Transverse colon (tissue), 4 donors: ENCODE data around the gene BCO1. TPM values are rescaled to one million over a fixed set of nuclear protein-coding genes. Genes with fewer than 3 reads are reported as not detected.

ENCODE experiments used
- DNase-seq: peaks from one replicate; pipeline ENCODE4 v3.0.0-alpha.2; 2019
- H3K27ac ChIP-seq, 4 donors: fragments of 200-600 bp; sonication (generic); 2 replicates each; pipeline ENCODE4 v1.5.1; 2016 to 2018; ENCODE audit warnings: inconsistent platforms in 4 of 4
- H3K27me3 ChIP-seq: fragments of 200-600 bp; sonication (generic); 2 replicates; pipeline ENCODE4 v1.5.1; 2017; ENCODE audit warnings: inconsistent platforms
- H3K36me3 ChIP-seq, 4 donors: fragments of 200-600 bp; sonication (generic); 2 replicates each; pipeline ENCODE4 v1.5.1; 2017 to 2019; ENCODE audit warnings: inconsistent platforms in 4 of 4
- H3K4me1 ChIP-seq, 4 donors: fragments of 200-600 bp; sonication (generic); 2 replicates each; pipeline ENCODE4 v1.5.1; 2017 to 2020; ENCODE audit warnings: inconsistent platforms in 4 of 4
- H3K4me3 ChIP-seq, 4 donors: fragments of 200-600 bp; sonication (generic); 1 replicate in 1 of 4; 2 replicates in 3 of 4; pipeline versions ENCODE4 v1.5.1 to v1.6.1; 2017 to 2019; ENCODE audit warnings: inconsistent platforms in 4 of 4
- H3K9me3 ChIP-seq, 2 donors: fragments of 200-600 bp; sonication (generic); 2 replicates each; pipeline ENCODE4 v1.5.1; 2017 to 2019; ENCODE audit warnings: inconsistent platforms in 2 of 2
- CTCF ChIP-seq, 5 experiments: fragments of 200-600 bp in 3 of 5; fragments of 450-650 bp in 2 of 5; sonication (generic) in 3 of 5; IDR thresholded peaks; 1 replicate in 2 of 5; 2 replicates in 3 of 5; pipeline ENCODE4 v1.5.1; 2016 to 2017; ENCODE audit warnings: antibody characterized with exemption in 5 of 5, inconsistent platforms in 3 of 5, mild to moderate bottlenecking in 2 of 5, moderate library complexity in 1 of 5
- EP300 ChIP-seq: sonication (generic); formaldehyde crosslinking; IDR thresholded peaks from one replicate; pipeline ENCODE4 v1.6.1; 2017; ENCODE audit warnings: antibody characterized with exemption, low read depth
- POLR2A ChIP-seq: fragments of 450-650 bp; IDR thresholded peaks from one replicate; pipeline ENCODE4 v1.6.1; 2016; ENCODE audit warnings: antibody characterized with exemption, mild to moderate bottlenecking, moderate library complexity
- POLR2AphosphoS5 ChIP-seq, 3 donors: sonication (generic); formaldehyde crosslinking; IDR thresholded peaks; one replicate each; pipeline ENCODE4 v1.6.1; 2016; ENCODE audit warnings: antibody characterized with exemption in 3 of 3
- WGBS, 2 donors: methylation state at CpG; one replicate each; pipeline ENCODE4 v1.1.5; 2018; ENCODE audit warnings: low coverage in 1 of 2; 5-methylcytosine and 5-hydroxymethylcytosine counted together
- in situ Hi-C, 4 donors: fragments of 200-750 bp; cut with MboI; loops; one replicate each; pipeline versions ENCODE4 v1.15.0 to v1.15.1; 2017; ENCODE audit warnings: low sequenced_read_pairs in 3 of 4, low pct_ligation_motif_present in 1 of 4, low pct_unique_long_range_greater_than_20kb in 1 of 4
- intact Hi-C: fragments of 100-400 bp; cut with DNase I; formaldehyde crosslinking; loops from one replicate; pipeline ENCODE4 v1.15.1; 2023; ENCODE audit warnings: low total_unique reads
- total RNA-seq, 4 donors: library from RNA; depleted of rRNA; stranded (reverse); fragments of >200 nt; gene quantifications; one replicate each; pipeline ENCODE4 v1.1.0, GENCODE V29; 2016

The BCO1 gene
- total RNA-seq, 4 donors from 2014 or later = 1.6 to 18.3 (median 4.0) TPM

DNA sequence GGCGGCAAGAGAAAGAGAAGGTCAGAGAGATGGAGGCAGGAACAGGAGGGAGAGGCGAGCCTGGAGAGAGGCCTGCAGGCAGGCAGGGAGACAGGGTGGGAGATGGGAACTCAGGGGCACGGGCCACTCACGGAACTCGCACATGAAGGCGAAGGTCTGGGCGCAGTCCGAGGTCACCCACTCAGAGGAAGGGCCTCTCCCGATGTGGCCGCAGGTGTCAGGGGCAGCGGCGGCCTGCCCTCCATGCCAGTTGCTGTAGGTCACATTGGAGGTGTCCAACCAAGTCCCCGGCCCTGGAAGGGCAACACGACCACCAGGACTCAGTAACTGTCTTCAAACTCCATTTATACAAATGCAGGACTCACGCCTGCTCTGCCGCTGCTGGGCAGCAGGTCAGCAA is 22.4 kb upstream of the BCO1 start:
- H3K4me3 ChIP-seq = no peak overlapping the region
- H3K4me1 ChIP-seq = no peaks in the 10 kb centered on the region
- H3K27ac ChIP-seq = no peak overlapping the region
- intact Hi-C loops (no loop called here), in situ Hi-C loops (loop anchor here in 1 of 4 donors (25.0 kb wide), 1 partner anchor 521 kb away; no protein-coding TSS in a partner anchor)
- no peaks in the 10 kb centered on the region for H3K9me3 ChIP-seq
- H3K27me3 ChIP-seq = peaks cover under 1% of the 10 kb centered on the region
- DNase-seq = no peak
- no peak for TF ChIP-seq CTCF (IDR thresholded peaks at IDR 0.05)
- no peak for TF ChIP-seq EP300
- TF ChIP-seq POLR2A = no peak
- no peak for TF ChIP-seq POLR2AphosphoS5 (IDR thresholded peaks at IDR 0.05)
- 90 to 93% methylated on average over 3 to 16 of the region's 16 CpGs for WGBS, 2 donors
- no peaks in the 10 kb centered on the region for H3K36me3 ChIP-seq

DNA sequence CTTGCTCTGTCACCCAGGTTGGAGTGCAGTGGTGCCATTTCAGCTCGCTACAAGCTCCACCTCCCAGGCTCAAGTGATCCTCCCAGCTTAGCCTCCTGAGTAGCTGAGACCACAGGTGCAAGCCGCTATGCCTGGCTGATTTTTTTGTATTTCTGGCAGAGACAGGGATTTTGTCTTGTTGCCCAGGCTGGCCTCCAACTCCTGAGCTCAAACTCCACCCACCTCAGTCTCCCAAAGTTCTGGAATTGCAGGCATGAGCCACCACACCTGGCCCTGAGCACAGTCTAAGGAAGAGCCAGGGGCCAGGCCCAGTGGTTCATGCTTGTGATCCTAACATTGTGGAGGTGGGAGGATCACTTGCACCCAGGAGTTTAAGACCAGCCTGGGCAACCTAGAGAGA is 21.8 kb upstream of the BCO1 start:
- WGBS, 2 donors = 86% methylated on average over 2 of the region's 2 CpGs; no CpG with 5 or more reads in 1 of the 2 donors
- no peak overlapping the region for H3K4me3 ChIP-seq
- no peaks in the 10 kb centered on the region for H3K36me3 ChIP-seq
- H3K4me1 ChIP-seq = no peaks in the 10 kb centered on the region
- no peaks in the 10 kb centered on the region for H3K9me3 ChIP-seq
- in situ Hi-C loops (loop anchor here in 1 of 4 donors (25.0 kb wide), 1 partner anchor 521 kb away; no protein-coding TSS in a partner anchor), intact Hi-C loops (no loop called here)
- TF ChIP-seq POLR2AphosphoS5 (IDR thresholded peaks at IDR 0.05) = no peak
- TF ChIP-seq EP300 = no peak
- no peak for TF ChIP-seq POLR2A
- TF ChIP-seq CTCF (IDR thresholded peaks at IDR 0.05) = no peak
- no peaks in the 10 kb centered on the region for H3K27me3 ChIP-seq
- no peak overlapping the region for H3K27ac ChIP-seq
- DNase-seq = no peak

- Histone ChIP-seq H3K9me3 (no peaks in the 10 kb centered on the region), H3K36me3 (no peaks in the 10 kb centered on the region), H3K27ac (no peak overlapping the region), H3K4me3 (no peak overlapping the region), H3K27me3 (no peaks in the 10 kb centered on the region), H3K4me1 (peaks cover 0 to 5% (median 0%) of the 10 kb centered on the region in 4 donors)
- in situ Hi-C loops (loop anchor here in 1 of 4 donors (25.0 kb wide), 1 partner anchor 518 kb away; no protein-coding TSS in a partner anchor), intact Hi-C loops (no loop called here)
- DNase-seq = no peak
- WGBS, 2 donors = 84% methylated on average over 5 to 9 of the region's 9 CpGs
- TF ChIP-seq CTCF (IDR thresholded peaks at IDR 0.05) = no peak
- no peak for TF ChIP-seq POLR2AphosphoS5 (IDR thresholded peaks at IDR 0.05)
- no peak for TF ChIP-seq EP300
- TF ChIP-seq POLR2A = no peak
Measured at GRCh38 chr16:81219151-81219550, 19.3 kb upstream of the BCO1 start.

DNA sequence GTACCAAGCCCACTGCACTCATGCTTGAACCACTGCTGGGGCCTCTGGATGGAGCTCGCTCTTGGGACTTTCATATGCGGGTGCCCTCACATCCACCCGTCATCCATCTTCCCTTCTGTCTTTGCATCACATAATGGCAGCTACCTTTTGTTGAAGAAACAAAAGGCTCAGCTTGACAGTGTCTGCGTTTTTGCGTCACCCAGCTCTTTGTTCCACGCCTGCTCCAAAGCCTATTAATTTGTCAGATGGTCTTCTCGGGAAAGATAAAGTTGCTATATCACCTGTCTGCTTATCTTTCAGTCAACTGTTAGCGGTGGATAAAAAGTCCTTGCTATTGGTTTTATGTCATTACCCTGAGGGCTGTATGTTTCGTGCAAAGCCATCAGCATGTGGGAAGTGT is 18.1 kb upstream of the BCO1 start:
- Histone ChIP-seq H3K36me3 (no peaks in the 10 kb centered on the region), H3K4me1 (peaks cover 0 to 5% (median 0%) of the 10 kb centered on the region in 4 donors), H3K27ac (no peak overlapping the region), H3K4me3 (no peak overlapping the region), H3K27me3 (no peaks in the 10 kb centered on the region), H3K9me3 (no peaks in the 10 kb centered on the region)
- intact Hi-C loops (no loop called here), in situ Hi-C loops (loop anchor here in 1 of 4 donors (25.0 kb wide), 1 partner anchor 517 kb away; no protein-coding TSS in a partner anchor)
- no peak for TF ChIP-seq CTCF (IDR thresholded peaks at IDR 0.05)
- TF ChIP-seq POLR2AphosphoS5 (IDR thresholded peaks at IDR 0.05) = no peak
- no peak for TF ChIP-seq EP300
- TF ChIP-seq POLR2A = no peak
- WGBS, 2 donors = 58 to 80% methylated on average over 6 to 9 of the region's 9 CpGs
- no peak for DNase-seq
